ENCODE results near the gene STK11IP. TPM values are rescaled to one million over a fixed set of nuclear protein-coding genes. Genes with fewer than 3 reads are reported as not detected.

STK11IP gene
- total and polyA plus RNA-seq, 2 of the 4 experiments (the other 2 are of a cell fraction), result 14.5 to 19.7 TPM

GRCh38 chr2:219559156-219559915 lies 38.3 kb upstream of the STK11IP start (continued):
- no peak for TF ChIP-seq NFE2L2 (IDR thresholded peaks at IDR 0.05; ENCODE audit: low read depth, low read length)

DNA sequence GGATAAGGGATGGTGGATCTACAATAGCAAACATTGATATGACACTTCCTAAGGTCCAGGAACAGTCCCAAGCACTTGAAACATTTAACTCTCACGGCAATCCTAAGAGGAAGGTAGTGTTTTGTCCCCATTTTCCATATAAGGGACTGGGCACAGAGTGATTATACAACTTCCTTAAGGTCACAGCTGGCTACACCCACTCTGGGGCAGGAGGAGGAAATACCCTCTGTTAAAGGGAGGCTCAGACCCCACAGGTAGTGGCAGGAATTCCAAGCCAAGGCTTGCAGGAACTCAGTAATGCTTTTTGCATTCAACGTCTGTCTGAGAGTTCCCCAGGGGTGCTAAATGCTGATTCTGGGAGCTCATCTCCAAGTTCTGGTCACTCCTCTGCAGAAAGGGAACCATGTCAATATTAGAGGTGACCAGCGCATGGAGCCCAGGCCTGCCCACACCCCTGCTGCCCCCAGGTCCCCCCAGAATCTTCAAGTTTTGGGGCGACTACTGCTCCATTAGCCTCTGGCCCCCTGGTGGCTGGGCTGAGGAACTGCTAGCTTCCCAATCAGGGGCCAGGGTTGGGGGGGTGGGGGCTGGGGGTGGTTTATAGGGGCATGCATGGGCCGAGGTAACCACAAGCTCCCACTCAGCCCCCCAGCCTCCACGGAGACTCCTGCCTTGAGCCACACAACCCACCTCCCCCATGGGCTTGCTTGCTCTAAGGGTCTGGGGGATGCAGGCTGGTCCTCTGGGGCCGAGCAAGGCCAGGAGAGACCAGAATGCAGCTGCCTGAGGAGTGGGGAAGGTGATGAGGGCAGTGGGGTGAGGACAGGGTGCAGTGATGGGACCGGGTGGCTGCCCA lies 37.4 kb upstream of the STK11IP start:
- H3K27ac ChIP-seq (ENCODE audit: insufficient read depth, low read length), result no peak overlapping the region
- intact Hi-C loops (cut with micrococcal nuclease), result no loop called here
- peaks cover 2% of the 10 kb centered on the region; the same call in 1 of the 2 replicates for H3K4me1 ChIP-seq (ENCODE audit: control insufficient read depth, insufficient read depth, low read length)
- no peak overlapping the region for H2BK20ac ChIP-seq (ENCODE audit: low read depth, low read length)
- no peaks in the 10 kb centered on the region for H3K79me1 ChIP-seq (ENCODE audit: low read depth in 1 of 2, low read length in 2 of 2)
- no peak overlapping the region for H2BK15ac ChIP-seq (ENCODE audit: low read depth, low read length)
- ChIA-PET CTCF (interaction anchor here (0.6 to 2.0 kb wide), 9 partner anchors 9 to 1353 kb away, joined by 3 to 10 read pairs (median 3); partner anchors contain the start of genes CHPF, STK11IP and TMEM198), POLR2A (ENCODE audit: unreplicated experiment) (no interaction called here)
- peak; percentile 56 for ATAC-seq (ENCODE audit: low read depth)
- H2BK120ac ChIP-seq (ENCODE audit: low read depth, low read length), result no peak overlapping the region
- 22% methylated on average over 1 of the region's 8 CpGs; no CpG with 5 or more reads in 1 of the 2 experiments for WGBS, 2 experiments (ENCODE audit: extremely low coverage in 2 of 2, insufficient read length in 1 of 2)
- BruUV-seq (replicated peaks), result no TSS peak
- no peak overlapping the region for H4K91ac ChIP-seq (ENCODE audit: insufficient read depth, low read depth, low read length)
- H3K4me3 ChIP-seq (ENCODE audit: insufficient read depth, low read depth, low read length), result no peak overlapping the region
- DNase-seq, result no peak
- H3K4ac ChIP-seq (ENCODE audit: low read depth, low read length), result no peak overlapping the region
- H3K56ac ChIP-seq (ENCODE audit: extremely low read depth, insufficient read depth, low read length), result no peak overlapping the region
- no peak overlapping the region for H2BK5ac ChIP-seq (ENCODE audit: low read depth, low read length, poor library complexity, severe bottlenecking)
- in situ Hi-C loops (cut with MboI; ENCODE audit: low sequenced_read_pairs), result no loop called here
- no peak overlapping the region; the same call in 1 of the 2 replicates for H3K4me2 ChIP-seq (ENCODE audit: low read depth, low read length)
- H3K36me3 ChIP-seq (ENCODE audit: control insufficient read depth, insufficient read depth, low read length), result peaks cover 10% of the 10 kb centered on the region
- no peaks in the 10 kb centered on the region for H3K27me3 ChIP-seq (ENCODE audit: control insufficient read depth, insufficient read depth, low read length)
- H2AK5ac ChIP-seq (ENCODE audit: low read depth, low read length), result no peak overlapping the region
- H3K18ac ChIP-seq (ENCODE audit: low read depth, low read length), result no peak overlapping the region
- no peaks in the 10 kb centered on the region; the same call in 1 of the 2 replicates for H3K9me1 ChIP-seq (ENCODE audit: insufficient read depth, low read length)
- no peak overlapping the region for H4K5ac ChIP-seq (ENCODE audit: low read depth, low read length)
- peaks cover 3% of the 10 kb centered on the region; the same call in 1 of the 2 replicates for H4K20me1 ChIP-seq (ENCODE audit: insufficient read depth, low read length)
- H3K9me3 ChIP-seq (ENCODE audit: control insufficient read depth, insufficient read depth, low read length), result no peaks in the 10 kb centered on the region
- peak overlapping the region; percentile 13 for H2AFZ ChIP-seq (replicated peaks; ENCODE audit: low read length, poor library complexity)
- H4K8ac ChIP-seq (ENCODE audit: low read depth in 2 of 2, low read length in 2 of 2), result no peak overlapping the region
- H3K23ac ChIP-seq (ENCODE audit: low read depth, low read length), result no peak overlapping the region
- H2AK9ac ChIP-seq (replicated peaks; ENCODE audit: low read depth, low read length, poor library complexity), result peak overlapping the region; percentile 34
- no peak overlapping the region for H3K9ac ChIP-seq (ENCODE audit: low read depth, low read length)
- TF ChIP-seq, protein P1, sequence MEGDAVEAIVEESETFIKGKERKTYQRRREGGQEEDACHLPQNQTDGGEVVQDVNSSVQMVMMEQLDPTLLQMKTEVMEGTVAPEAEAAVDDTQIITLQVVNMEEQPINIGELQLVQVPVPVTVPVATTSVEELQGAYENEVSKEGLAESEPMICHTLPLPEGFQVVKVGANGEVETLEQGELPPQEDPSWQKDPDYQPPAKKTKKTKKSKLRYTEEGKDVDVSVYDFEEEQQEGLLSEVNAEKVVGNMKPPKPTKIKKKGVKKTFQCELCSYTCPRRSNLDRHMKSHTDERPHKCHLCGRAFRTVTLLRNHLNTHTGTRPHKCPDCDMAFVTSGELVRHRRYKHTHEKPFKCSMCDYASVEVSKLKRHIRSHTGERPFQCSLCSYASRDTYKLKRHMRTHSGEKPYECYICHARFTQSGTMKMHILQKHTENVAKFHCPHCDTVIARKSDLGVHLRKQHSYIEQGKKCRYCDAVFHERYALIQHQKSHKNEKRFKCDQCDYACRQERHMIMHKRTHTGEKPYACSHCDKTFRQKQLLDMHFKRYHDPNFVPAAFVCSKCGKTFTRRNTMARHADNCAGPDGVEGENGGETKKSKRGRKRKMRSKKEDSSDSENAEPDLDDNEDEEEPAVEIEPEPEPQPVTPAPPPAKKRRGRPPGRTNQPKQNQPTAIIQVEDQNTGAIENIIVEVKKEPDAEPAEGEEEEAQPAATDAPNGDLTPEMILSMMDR (conservative IDR thresholded peaks at IDR 0.05; ENCODE audit: low read depth, low read length), result peak; percentile 39
- TF ChIP-seq BHLHE40 (IDR thresholded peaks at IDR 0.05; ENCODE audit: low read depth, low read length), result no peak
- TF ChIP-seq SMC3 (IDR thresholded peaks at IDR 0.05; ENCODE audit: low read depth, low read length), result no peak
- TF ChIP-seq, protein P2, sequence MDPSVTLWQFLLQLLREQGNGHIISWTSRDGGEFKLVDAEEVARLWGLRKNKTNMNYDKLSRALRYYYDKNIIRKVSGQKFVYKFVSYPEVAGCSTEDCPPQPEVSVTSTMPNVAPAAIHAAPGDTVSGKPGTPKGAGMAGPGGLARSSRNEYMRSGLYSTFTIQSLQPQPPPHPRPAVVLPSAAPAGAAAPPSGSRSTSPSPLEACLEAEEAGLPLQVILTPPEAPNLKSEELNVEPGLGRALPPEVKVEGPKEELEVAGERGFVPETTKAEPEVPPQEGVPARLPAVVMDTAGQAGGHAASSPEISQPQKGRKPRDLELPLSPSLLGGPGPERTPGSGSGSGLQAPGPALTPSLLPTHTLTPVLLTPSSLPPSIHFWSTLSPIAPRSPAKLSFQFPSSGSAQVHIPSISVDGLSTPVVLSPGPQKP (IDR thresholded peaks at IDR 0.05; ENCODE audit: borderline replicate concordance, low read depth, low read length), result no peak
- no peak for TF ChIP-seq RCOR1 (IDR thresholded peaks at IDR 0.05; ENCODE audit: insufficient replicate concordance, low read length)
- no peak overlapping the region for H3K14ac ChIP-seq (replicated peaks; ENCODE audit: low read depth, low read length)
- dilution Hi-C loops (cut with HindIII; ENCODE audit: low sequenced_read_pairs, unreplicated experiment), result no loop called here

Data from IMR-90 (cell line).